Trophoblast cell (in vitro differentiated cells and primary cell): ENCODE measurements around the gene BIVM. TPM values are rescaled to one million over a fixed set of nuclear protein-coding genes. Genes with fewer than 3 reads are reported as not detected.

Source experiments
- DNase-seq, 2 donors: peaks; one replicate each; pipeline ENCODE4 v3.0.0-alpha.2; 2016
- H2AFZ ChIP-seq: 2 replicates; pipeline ENCODE4 v1.6.1; 2013; ENCODE audit warnings: low read length, moderate library complexity, mild to moderate bottlenecking; ENCODE audit not compliant: insufficient read depth, poor library complexity
- H2AK5ac ChIP-seq: 2 replicates; pipeline ENCODE4 v1.6.1; 2013; ENCODE audit warnings: mild to moderate bottlenecking, low read length
- H2BK120ac ChIP-seq: 2 replicates; pipeline ENCODE4 v1.6.1; 2013; ENCODE audit warnings: low read length, mild to moderate bottlenecking, moderate library complexity; ENCODE audit not compliant: insufficient read depth, poor library complexity
- H2BK12ac ChIP-seq: 2 replicates; pipeline ENCODE4 v1.6.1; 2013; ENCODE audit warnings: mild to moderate bottlenecking, low read length, moderate library complexity
- H2BK5ac ChIP-seq: 2 replicates; pipeline ENCODE4 v1.6.1; 2013; ENCODE audit warnings: low read length, low read depth, moderate library complexity, mild to moderate bottlenecking; ENCODE audit not compliant: poor library complexity
- H3K14ac ChIP-seq: 2 replicates; pipeline ENCODE4 v1.6.1; 2013; ENCODE audit warnings: mild to moderate bottlenecking, low read length
- H3K18ac ChIP-seq: 2 replicates; pipeline ENCODE4 v1.6.1; 2013; ENCODE audit warnings: mild to moderate bottlenecking, low read length
- H3K23ac ChIP-seq: 2 replicates; pipeline ENCODE4 v1.6.1; 2013; ENCODE audit warnings: low read length
- H3K27ac ChIP-seq: 2 replicates; pipeline ENCODE4 v1.5.1; 2013; ENCODE audit warnings: low read depth, mild to moderate bottlenecking, inconsistent platforms, low read length, moderate library complexity
- H3K27me3 ChIP-seq: 2 replicates; pipeline ENCODE4 v1.6.1; 2013; ENCODE audit warnings: inconsistent platforms, mild to moderate bottlenecking, low read length, moderate library complexity; ENCODE audit not compliant: insufficient read depth
- H3K36me3 ChIP-seq, 2 experiments: 1 replicate in 1 of 2; 2 replicates in 1 of 2; pipeline ENCODE4 v1.6.1; 2013; ENCODE audit warnings: low read length in 2 of 2, mild to moderate bottlenecking in 2 of 2, moderate library complexity in 1 of 2; ENCODE audit not compliant: insufficient read depth in 2 of 2, control insufficient read depth in 1 of 2
- H3K4ac ChIP-seq: 2 replicates; pipeline ENCODE4 v1.6.1; 2013; ENCODE audit warnings: low read depth, mild to moderate bottlenecking, low read length, moderate library complexity
- H3K4me1 ChIP-seq, 2 experiments: 1 replicate in 1 of 2; 2 replicates in 1 of 2; pipeline ENCODE4 v1.6.1; 2013; ENCODE audit warnings: low read length in 2 of 2, mild to moderate bottlenecking in 2 of 2, moderate library complexity in 1 of 2; ENCODE audit not compliant: insufficient read depth in 2 of 2, control insufficient read depth in 1 of 2
- H3K4me2 ChIP-seq: 2 replicates; pipeline ENCODE4 v1.6.1; 2013; ENCODE audit warnings: inconsistent platforms, mild to moderate bottlenecking, low read length, moderate library complexity
- H3K4me3 ChIP-seq: 2 replicates; pipeline ENCODE4 v1.5.1; 2013; ENCODE audit warnings: mild to moderate bottlenecking, low read depth, low read length, inconsistent platforms
- H3K79me1 ChIP-seq: one replicate; pipeline ENCODE4 v1.6.1; 2013; ENCODE audit warnings: low read length
- H3K79me2 ChIP-seq: 2 replicates; pipeline ENCODE4 v1.6.1; 2013; ENCODE audit warnings: low read length, mild to moderate bottlenecking; ENCODE audit not compliant: control insufficient read depth, insufficient read depth, poor library complexity
- H3K9ac ChIP-seq: 2 replicates; pipeline ENCODE4 v1.6.1; 2013; ENCODE audit warnings: mild to moderate bottlenecking, low read length
- H3K9me3 ChIP-seq: 2 replicates; pipeline ENCODE4 v1.6.1; 2013; ENCODE audit warnings: low read depth, mild to moderate bottlenecking, control low read depth, inconsistent platforms, low read length; ENCODE audit not compliant: insufficient read depth
- H4K12ac ChIP-seq: 2 replicates; pipeline ENCODE4 v1.6.1; 2013; ENCODE audit warnings: low read depth, mild to moderate bottlenecking, low read length, moderate library complexity
- H4K8ac ChIP-seq: 2 replicates; pipeline ENCODE4 v1.6.1; 2013; ENCODE audit warnings: low read depth, mild to moderate bottlenecking, low read length, moderate library complexity
- H4K91ac ChIP-seq: one replicate; pipeline ENCODE4 v1.6.1; 2013; ENCODE audit warnings: low read depth, mild to moderate bottlenecking, low read length, moderate library complexity
- WGBS: extraction: QIAGEN DNeasy Blood & Tissue Kit; methylation state at CpG from one replicate; pipeline ENCODE4 v1.1.7; 2013; ENCODE audit warnings: missing lambda C conversion rate; ENCODE audit not compliant: insufficient read length, insufficient coverage; ENCODE audit errors: extremely low coverage; 5-methylcytosine and 5-hydroxymethylcytosine counted together
- polyA plus RNA-seq: library from polyadenylated mRNA; stranded (reverse); fragments of 200-250 nt; gene quantifications from 2 replicates; pipeline ENCODE4 v1.2.3, GENCODE V29; 2013

Gene BIVM, protein sequence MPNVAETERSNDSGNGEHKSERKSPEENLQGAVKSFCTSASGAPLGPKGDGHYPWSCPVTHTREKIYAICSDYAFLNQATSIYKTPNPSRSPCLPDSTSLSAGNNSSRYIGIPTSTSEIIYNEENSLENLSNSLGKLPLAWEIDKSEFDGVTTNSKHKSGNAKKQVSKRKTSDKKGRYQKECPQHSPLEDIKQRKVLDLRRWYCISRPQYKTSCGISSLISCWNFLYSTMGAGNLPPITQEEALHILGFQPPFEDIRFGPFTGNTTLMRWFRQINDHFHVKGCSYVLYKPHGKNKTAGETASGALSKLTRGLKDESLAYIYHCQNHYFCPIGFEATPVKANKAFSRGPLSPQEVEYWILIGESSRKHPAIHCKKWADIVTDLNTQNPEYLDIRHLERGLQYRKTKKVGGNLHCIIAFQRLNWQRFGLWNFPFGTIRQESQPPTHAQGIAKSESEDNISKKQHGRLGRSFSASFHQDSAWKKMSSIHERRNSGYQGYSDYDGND
- polyA plus RNA-seq, result 9.5 and 9.7 TPM in 2 replicates

DNA sequence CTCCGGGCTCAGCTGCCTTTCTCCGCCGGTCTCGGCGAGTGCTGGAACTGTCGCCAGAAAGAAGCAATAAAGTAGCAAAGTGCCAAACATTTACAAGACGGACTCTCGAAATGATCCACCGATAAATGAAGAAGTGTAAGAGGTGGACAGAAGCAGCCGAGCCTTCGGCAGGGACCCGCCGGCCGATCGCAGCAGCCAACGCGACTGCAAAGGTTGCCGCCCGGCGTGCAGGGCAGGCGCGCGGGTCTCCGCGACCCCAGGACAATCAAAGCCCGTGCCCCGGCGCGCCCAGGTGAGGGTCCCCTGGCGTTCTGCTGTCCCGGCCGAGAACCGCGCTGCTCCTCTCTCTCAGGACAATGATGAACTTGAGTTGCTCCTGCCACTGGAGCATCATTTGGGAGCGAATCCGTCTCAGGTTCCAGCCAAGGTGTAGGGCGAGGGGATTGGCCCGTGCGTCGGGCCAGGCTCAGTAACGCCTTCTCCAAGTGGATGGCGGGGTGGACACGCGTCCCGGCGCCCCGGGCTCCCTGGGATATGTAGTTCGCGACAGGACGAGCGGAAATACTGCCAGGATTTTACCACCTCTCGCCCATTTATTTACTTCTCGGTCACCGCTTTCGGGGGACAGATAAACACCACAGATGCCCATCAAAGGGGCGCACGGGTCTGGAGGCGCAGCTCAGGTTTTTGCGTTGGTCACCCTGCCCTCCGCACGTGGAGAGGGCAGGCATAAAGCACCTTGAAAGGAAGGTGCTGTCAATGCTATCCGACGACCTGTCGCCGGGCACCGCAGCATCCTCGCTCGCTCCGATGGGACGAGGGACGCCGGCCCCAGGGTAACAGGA lies at the start of gene BIVM, which contains the start of gene POGLUT2:
Gene BIVM, plus strand, starts transcription at position 539 of the 845 bp plus-strand sequence. CDS start 8,149 bp downstream, outside the sequence.
Gene POGLUT2, minus strand, starts transcription at position 396 of the 845 bp plus-strand sequence. Its CDS starts 306 bp downstream, at position 90.
- peaks cover 5% of the 10 kb centered on the region for H3K79me2 ChIP-seq
- H4K8ac ChIP-seq, result peak within 1 kb of the TSS; percentile 89
- peak within 1 kb of the TSS; percentile 81 for H3K4me3 ChIP-seq
- H4K91ac ChIP-seq, result peak within 1 kb of the TSS; percentile 55
- peak within 1 kb of the TSS; percentile 95 for H2AFZ ChIP-seq
- H2BK12ac ChIP-seq, result no peak within 1 kb of the TSS
- H3K23ac ChIP-seq, result no peak within 1 kb of the TSS
- DNase-seq, result peak; percentile 91 to 94
- no CpG with 5 or more reads among the region's 72 CpGs for WGBS
- H3K9ac ChIP-seq, result peak within 1 kb of the TSS; percentile 55
- H3K4me2 ChIP-seq, result peak within 1 kb of the TSS; percentile 83
- H2BK5ac ChIP-seq, result no peak within 1 kb of the TSS
- H3K4ac ChIP-seq, result peak within 1 kb of the TSS; percentile 51
- peak within 1 kb of the TSS; percentile 47 for H2BK120ac ChIP-seq
- H3K4me1 ChIP-seq, result peaks cover 0 to 3% of the 10 kb centered on the region in 2 experiments
- H3K18ac ChIP-seq, result peak within 1 kb of the TSS; percentile 62
- no peak within 1 kb of the TSS for H3K27ac ChIP-seq
- H3K9me3 ChIP-seq, result peaks cover 3% of the 10 kb centered on the region
- H3K36me3 ChIP-seq, result no peaks in the 10 kb centered on the region
- peak within 1 kb of the TSS; percentile 90 for H4K12ac ChIP-seq
- peak within 1 kb of the TSS; percentile 73 for H3K14ac ChIP-seq
- peaks cover 13% of the 10 kb centered on the region for H3K79me1 ChIP-seq
- no peak within 1 kb of the TSS for H2AK5ac ChIP-seq
- no peaks in the 10 kb centered on the region for H3K27me3 ChIP-seq

DNA sequence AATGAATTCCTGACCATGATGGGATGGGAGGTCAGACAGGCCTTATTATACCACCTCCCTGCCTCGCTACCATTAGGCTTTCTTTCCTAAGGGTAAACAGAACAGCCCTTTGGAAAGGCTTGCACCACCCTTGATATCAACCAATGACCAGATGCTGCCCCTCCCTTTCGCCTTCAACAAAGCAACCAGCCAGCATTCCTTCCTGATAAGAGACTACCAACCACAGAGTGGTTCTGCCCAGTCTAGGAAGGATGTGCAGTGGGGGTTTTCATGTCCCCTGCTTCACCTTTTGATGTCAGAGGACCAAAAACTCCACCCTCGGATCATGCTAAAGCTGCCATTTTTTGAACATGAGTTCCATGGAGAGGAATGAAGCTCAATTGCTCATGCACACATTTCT lies 47.0 kb upstream of the BIVM start:
- Histone ChIP-seq H3K27ac (no peak overlapping the region), H3K27me3 (no peaks in the 10 kb centered on the region), H3K79me1 (no peaks in the 10 kb centered on the region), H3K36me3 (no peaks in the 10 kb centered on the region), H2AFZ (no peak overlapping the region), H2BK120ac (no peak overlapping the region), H3K14ac (no peak overlapping the region), H3K9ac (no peak overlapping the region), H2BK12ac (no peak overlapping the region), H4K91ac (no peak overlapping the region), H3K4me3 (no peak overlapping the region), H3K18ac (no peak overlapping the region), H3K79me2 (no peaks in the 10 kb centered on the region), H3K9me3 (no peaks in the 10 kb centered on the region), H4K8ac (no peak overlapping the region), H3K23ac (no peak overlapping the region), H2BK5ac (no peak overlapping the region), H4K12ac (no peak overlapping the region), H2AK5ac (no peak overlapping the region), H3K4me2 (no peak overlapping the region), H3K4me1 (no peaks in the 10 kb centered on the region), H3K4ac (no peak overlapping the region)
- no peak for DNase-seq
- no CpG with 5 or more reads among the region's 3 CpGs for WGBS

DNA sequence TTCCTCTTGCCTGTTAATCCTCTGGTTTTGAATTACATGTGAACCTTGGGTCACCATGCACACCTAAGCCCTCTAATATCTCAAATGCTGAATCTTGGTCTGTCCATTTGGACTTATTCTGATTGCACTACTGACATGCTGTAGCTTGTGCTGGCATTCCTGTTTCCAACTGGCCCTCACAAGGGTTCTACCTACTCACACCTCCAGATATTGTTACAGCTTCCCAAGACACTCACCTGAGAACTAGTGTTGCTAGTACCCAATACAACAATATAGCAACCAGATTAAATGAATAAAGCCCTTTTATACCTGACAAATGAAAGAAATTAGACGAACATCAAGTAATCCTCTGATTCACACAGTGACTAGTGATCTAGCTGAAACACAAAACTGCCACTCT lies 41.9 kb upstream of the BIVM start:
- WGBS, result no CpG with 5 or more reads among the region's 1 CpG
- H4K12ac ChIP-seq, result no peak overlapping the region
- H2BK120ac ChIP-seq, result no peak overlapping the region
- H3K4ac ChIP-seq, result no peak overlapping the region
- H3K4me2 ChIP-seq, result no peak overlapping the region
- no peaks in the 10 kb centered on the region for H3K4me1 ChIP-seq
- no peak overlapping the region for H3K18ac ChIP-seq
- H3K14ac ChIP-seq, result no peak overlapping the region
- no peaks in the 10 kb centered on the region for H3K79me1 ChIP-seq
- H4K8ac ChIP-seq, result no peak overlapping the region
- H2BK12ac ChIP-seq, result no peak overlapping the region
- H3K27me3 ChIP-seq, result no peaks in the 10 kb centered on the region
- H2AK5ac ChIP-seq, result no peak overlapping the region
- no peak overlapping the region for H3K23ac ChIP-seq
- H3K9ac ChIP-seq, result no peak overlapping the region
- no peak overlapping the region for H3K4me3 ChIP-seq
- no peak overlapping the region for H2BK5ac ChIP-seq
- H3K9me3 ChIP-seq, result no peaks in the 10 kb centered on the region
- H3K27ac ChIP-seq, result no peak overlapping the region
- no peaks in the 10 kb centered on the region for H3K79me2 ChIP-seq
- H4K91ac ChIP-seq, result no peak overlapping the region
- no peak for DNase-seq
- no peak overlapping the region for H2AFZ ChIP-seq
- no peaks in the 10 kb centered on the region for H3K36me3 ChIP-seq

DNA sequence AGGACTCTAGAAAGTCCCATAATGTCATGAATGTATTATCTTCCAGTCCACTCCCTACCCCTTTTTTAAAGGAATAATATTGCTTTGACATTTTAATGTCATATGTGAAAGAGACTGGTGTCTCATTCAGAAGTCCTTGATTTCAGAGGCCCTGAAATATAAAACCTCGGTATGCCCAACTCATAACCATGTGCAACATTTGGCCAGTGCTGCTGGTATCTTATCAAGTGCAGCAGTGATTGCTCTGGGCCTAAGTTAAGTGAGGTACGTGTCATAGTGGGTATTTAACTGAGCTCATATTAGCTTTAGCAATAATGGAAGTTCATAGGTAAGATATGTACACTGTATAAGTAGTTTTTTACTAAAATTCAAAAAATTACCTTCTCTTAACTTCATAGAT lies 40.1 kb upstream of the BIVM start:
- no peak overlapping the region for H3K4me2 ChIP-seq
- WGBS, result no CpG with 5 or more reads among the region's 2 CpGs
- H4K12ac ChIP-seq, result no peak overlapping the region
- H3K9ac ChIP-seq, result no peak overlapping the region
- H3K23ac ChIP-seq, result no peak overlapping the region
- H3K14ac ChIP-seq, result no peak overlapping the region
- no peaks in the 10 kb centered on the region for H3K27me3 ChIP-seq
- DNase-seq, result no peak
- H3K36me3 ChIP-seq, result no peaks in the 10 kb centered on the region
- H3K18ac ChIP-seq, result no peak overlapping the region
- H3K4me3 ChIP-seq, result no peak overlapping the region
- no peak overlapping the region for H3K4ac ChIP-seq
- H3K4me1 ChIP-seq, result no peaks in the 10 kb centered on the region
- H3K79me2 ChIP-seq, result no peaks in the 10 kb centered on the region
- no peak overlapping the region for H2AFZ ChIP-seq
- no peaks in the 10 kb centered on the region for H3K9me3 ChIP-seq
- no peak overlapping the region for H4K91ac ChIP-seq
- no peak overlapping the region for H2BK12ac ChIP-seq
- H2BK120ac ChIP-seq, result no peak overlapping the region
- H4K8ac ChIP-seq, result no peak overlapping the region
- no peaks in the 10 kb centered on the region for H3K79me1 ChIP-seq
- no peak overlapping the region for H3K27ac ChIP-seq
- H2BK5ac ChIP-seq, result no peak overlapping the region
- H2AK5ac ChIP-seq, result no peak overlapping the region
